Measurements from ENCODE around the gene SLC4A2.

Gene SLC4A2

DNA sequence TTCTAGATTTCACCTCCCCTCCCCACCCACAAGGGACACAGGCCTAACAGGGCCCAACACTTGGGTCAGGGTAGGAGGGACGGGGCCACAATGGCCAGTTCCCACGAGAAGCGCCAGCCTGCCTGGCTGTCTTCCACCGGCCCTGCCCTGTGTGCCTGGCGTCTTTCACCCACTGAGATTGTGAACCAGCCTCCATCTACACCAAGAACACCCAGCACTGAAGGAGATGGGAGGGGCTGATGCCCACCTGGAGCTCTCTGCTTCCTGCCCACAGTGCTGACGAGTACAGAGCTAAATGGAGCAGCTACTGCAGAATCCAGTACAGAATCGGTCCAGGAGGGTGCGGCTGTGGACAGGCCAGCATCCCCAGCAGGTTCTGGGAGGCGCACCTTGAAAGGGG is 13.4 kb upstream of the SLC4A2 start:
- DNase-seq (ENCODE audit: low spot score), result no peak

DNA sequence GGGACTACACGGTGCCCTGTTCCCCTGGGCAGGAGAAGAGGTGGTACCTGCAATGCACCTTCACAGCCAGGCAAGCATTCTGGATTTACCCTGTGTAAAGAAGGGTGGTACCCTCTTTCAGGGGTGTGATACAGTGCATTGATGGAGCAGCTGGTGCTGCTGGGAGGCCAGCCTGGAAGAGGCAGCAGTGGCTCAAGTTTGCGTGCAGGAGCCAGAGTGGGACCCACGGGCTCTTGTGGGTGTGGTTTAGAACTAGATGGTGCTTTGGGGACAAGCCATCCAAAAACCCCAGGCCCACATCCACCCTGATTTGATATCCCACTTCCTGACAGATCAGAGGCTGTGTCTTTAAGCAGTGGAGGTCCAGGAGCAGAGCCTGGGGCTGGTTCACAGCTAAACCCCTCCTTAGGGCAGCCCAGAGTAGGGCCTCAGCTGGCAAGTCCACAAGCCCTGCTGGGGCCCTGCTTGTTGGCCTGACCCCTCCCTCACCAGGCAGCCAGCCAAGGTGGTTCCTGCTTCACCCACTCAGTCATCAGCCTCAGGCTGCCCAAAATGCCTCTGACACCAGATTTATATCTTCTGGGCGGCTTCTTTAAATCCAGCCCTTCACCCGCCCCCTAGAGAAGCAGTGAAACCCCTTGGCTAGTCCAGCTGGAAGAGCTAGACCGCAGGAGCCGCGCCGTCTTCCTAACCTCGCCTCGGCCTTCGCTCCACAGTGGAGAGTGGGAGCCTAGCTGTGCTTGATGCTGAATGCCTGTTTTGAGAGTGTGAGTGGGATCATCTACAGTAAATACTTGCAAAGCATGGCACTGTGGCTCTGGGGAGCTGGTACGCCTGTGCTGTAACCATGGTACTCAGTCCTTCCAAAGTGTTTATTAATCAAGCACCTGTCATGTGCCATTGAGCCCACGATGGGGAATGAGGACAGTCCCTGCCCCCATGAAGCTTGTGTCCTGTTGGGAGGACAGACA is 12.5 kb upstream of the SLC4A2 start:
- no peak for DNase-seq (ENCODE audit: low spot score)

DNA sequence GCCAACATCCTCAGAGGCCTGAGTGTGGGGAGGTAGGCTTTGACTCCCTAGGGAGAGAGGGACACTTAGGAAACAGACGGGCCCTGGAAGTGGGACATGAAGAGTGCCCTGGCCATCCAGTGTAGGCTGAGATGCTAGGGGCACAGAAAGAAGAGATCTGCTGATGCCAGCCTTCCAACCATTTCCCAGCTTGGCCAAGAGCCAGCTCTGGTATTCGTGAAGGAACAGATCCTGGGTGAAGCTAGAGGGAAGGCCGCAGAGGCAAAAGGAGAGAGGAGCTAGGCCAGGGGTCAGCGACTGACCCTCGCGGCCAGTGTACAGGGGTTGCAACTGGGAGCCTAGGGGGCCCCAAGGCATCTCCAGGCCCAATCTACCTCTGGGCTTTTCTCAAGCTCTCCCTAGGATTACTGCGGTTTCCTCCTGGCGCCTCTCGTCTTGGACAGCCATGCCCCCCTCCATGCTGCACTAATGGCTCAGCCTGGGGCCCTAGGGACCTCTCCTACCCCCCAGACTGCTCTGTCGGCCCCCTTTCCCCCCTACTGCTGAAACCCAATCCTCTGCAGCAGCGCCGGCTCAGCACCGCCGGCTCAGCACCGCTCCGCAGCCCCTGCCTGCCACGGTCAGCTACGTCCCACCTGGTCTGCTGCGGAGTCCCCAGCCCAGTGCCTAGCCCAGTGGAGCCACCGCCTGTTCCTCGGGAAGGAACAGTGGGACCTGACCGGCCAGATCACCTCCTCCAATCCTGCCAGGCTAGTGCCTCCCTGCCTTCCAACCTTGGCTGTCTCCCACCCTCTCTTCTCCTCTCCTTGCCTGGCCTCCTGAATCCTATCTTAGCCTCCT is 11.2 kb upstream of the SLC4A2 start, which contains the start of gene ASIC3:
Gene ASIC3 (plus strand): TSS at position 556 of the 840 bp plus-strand sequence. CDS start 355 bp downstream, outside the sequence.
- no peak for DNase-seq (ENCODE audit: low spot score)

DNA sequence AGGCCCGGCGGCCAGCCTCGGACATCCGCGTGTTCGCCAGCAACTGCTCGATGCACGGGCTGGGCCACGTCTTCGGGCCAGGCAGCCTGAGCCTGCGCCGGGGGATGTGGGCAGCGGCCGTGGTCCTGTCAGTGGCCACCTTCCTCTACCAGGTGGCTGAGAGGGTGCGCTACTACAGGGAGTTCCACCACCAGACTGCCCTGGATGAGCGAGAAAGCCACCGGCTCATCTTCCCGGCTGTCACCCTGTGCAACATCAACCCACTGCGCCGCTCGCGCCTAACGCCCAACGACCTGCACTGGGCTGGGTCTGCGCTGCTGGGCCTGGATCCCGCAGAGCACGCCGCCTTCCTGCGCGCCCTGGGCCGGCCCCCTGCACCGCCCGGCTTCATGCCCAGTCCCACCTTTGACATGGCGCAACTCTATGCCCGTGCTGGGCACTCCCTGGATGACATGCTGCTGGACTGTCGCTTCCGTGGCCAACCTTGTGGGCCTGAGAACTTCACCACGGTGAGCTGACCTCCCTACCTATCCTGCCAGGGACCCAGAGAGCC is 10.4 kb upstream of the SLC4A2 start:
- no peak for DNase-seq (ENCODE audit: low spot score)

DNA sequence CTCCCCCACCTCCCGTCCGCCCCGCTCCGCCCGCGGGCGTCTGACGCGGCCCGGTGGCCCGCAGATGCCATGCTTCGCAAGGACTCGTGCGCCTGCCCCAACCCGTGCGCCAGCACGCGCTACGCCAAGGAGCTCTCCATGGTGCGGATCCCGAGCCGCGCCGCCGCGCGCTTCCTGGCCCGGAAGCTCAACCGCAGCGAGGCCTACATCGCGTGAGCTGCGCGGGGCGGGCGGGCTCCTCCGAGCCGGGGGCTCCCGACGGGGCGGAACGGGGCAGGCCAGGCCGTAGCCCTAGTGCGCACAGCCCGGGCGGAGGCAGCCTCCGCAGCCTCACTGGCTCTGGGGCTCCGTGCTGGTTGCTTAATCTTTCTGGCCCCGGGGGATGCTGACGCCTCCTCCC is 8.3 kb upstream of the SLC4A2 start:
- peak; percentile 88 for DNase-seq (ENCODE audit: low spot score)

DNA sequence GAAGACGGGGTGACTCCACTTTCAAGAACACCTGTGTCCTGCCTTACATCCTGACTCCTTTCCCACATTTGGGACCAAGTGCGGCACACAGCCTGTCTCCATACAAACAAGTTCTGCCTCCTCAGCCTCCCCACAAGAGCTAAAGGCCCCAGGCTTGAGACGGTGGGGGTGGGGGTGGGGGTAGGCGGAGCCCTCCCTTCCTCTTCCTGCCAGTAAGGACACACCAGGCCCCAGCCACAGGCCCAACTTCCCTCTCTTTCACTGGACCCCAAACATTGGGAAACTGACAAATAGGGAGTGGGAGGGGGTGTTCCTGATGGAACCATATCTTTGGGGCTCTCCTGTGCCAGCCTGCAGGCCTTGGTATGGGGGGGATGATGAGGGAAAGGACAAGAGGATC is 6.3 kb upstream of the SLC4A2 start:
- DNase-seq (ENCODE audit: low spot score), result no peak

DNA sequence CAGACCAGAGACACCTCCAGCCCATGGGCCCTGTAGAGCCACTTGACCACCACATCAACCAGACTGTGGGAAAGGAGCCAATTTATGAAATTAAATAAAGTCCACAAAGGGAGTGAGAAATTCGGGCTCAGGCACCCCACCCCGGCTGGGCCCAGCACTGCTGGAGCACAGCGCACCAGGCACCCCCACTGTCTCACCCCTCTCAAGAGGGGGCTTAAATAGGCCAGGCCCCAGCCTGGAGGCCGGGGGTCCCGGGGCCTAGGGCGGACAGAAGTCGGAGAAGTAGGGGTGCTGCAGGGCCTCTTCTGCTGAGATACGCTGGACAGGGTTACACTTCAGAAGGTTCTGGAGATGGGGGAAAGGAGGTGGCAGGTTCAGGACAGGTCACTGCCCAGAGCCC is 5.6 kb upstream of the SLC4A2 start:
- DNase-seq (ENCODE audit: low spot score), result no peak

DNA sequence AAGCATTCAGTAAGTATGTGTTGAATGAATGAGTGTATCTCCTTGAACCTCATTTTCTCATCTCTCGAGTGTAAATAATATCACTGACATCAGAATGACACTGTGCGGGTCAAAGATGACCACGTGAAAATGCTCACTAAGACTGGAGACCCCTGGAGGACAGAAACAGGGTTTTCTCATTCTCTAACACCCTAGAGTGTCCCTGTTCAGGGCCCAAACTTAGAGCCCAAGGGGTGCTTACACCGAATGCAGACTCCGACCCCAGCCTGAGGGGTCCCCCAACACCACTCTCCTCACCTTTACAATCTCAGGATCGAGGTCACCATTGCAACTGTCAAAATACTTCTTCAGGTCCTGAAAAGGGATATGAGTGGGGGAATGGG is 3.1 kb upstream of the SLC4A2 start:
- DNase-seq (ENCODE audit: low spot score), result no peak

DNA sequence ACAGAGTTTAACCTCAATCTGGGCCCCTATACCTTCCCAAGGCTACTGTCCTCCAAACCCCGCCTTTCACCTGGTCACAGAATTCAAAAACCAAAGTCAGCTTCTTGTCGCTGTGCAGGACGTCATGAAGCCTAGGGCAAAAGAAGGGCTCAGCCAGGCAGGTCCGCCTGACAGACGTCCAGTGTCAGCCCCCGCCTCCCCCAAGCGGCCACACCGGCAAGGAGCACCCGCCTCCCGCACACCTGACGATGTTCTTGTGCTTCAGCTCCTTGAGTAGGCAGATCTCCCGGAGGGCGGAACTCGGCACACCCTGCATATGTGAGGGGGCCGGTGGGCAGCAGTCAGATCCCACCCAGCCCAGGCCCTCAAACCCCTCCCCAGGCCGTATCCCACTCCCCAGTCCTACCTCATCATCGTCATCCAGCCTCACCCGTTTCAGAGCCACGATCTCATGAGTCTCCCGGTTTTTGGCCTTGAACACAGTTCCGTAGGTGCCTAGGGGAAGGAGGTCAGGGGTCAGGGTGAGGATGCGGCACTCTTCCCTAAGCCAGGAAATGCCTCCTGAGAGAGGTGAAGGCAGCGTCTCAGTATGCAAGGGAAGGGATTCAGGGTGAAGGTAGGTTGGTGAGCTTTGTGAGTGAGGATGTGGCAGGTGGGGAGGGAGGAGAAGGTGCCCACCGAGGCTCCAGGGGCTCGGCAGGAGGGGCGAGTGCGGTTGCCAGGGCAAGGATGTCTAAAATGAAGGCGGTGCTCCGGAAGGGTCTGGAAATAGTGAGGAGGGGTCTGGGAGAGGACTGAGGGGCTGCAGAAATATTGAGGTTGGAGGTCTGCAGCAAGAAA is 2.5 kb upstream of the SLC4A2 start:
- peak; percentile 54 for DNase-seq (ENCODE audit: low spot score)

DNA sequence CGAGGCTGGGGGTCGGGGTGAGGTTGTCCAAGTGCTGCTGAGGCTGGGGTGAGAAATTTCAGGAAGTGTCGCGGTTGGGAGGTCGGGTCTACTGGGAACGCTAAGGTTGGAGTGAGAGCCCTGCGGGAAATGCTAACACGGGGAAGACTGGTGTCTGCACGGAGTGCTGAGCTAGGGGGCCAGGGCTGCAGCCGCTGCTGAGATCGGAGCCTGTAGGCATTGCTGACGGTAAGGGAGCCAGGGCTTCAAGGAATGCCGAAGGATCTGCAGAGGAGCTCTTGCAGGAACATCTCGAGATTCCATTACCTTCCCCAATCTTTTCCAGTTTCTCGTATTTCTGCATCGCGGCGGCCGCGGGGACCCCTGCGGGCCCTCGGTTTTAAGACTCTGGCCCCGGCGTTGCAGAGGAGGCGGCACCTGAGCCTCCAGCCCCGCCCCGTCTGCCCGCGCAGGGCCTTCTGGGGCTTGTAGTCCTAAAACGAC is 1.8 kb upstream of the SLC4A2 start, which contains the start of gene CDK5:
Gene CDK5 (minus strand): TSS at position 392 of the 483 bp plus-strand sequence. CDS start 49 bp downstream, at position 343.
- DNase-seq (ENCODE audit: low spot score), result no peak

DNA sequence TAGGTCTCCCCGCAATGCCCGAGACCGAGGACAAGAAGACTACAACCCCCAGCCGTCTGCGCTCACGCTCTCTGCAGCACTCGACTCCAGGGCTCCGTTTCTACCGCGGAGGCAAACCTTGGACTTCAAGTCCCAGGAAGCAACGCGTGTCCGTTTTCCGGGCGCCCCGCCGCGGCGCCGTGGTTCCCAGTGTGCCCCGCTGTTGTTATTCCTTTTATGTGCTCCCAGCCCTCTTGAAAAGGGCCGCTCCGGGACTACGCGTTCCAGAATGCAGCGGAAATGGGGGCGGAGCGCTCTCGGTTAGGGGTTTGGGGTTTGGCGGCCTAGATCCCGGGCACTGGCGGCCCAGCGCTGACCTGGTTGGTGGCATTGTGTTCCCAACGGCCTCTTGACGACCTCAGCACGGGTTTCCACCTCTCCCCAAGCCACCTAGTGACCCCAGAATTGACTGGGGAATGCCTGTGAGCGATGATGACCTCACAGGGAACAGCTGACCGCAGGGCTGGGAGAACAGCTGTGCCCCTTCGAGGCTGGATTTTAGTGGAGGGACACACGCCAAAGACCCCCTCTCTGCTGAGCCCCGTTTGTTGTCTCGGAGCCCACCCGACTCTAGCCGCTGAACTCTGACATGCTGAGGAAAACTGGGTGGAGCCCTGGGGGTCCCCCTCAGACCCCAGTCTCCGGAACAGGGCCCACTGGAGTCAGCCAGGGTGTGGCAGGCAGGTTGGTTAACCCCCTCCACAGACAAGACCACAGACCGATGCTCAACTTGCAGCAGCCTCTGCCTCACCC is 1.2 kb upstream of the SLC4A2 start:
- DNase-seq (ENCODE audit: low spot score), result peak; percentile 98

DNA sequence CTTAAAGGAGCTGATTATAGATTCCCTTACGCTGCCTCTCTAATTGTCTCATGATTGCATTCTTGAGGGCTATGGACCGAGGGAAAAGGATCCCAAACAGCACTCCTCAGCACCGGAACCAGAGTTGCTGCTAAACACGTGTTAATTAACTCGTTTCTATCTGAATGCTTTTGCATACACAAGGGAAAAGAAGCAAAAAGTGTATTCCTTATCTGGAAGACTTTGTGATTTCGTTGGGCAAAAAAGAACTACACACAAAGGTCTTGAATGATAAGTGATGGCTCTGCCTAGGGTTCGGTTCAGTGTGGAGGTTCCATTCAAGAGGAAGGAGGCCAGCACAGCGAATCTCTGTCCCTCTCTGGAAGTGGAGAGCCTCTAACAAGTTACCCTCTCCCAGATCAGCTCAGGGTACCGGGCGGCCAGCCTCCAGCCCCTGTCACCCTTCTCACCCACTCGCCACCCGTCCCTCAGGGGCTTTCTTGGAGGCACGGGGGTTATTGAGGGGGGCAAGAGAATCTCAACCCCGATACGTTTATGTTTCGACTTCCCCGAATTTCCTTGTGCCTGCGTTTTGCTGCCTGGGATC is 515 bp upstream of the SLC4A2 start:
- no peak for DNase-seq (ENCODE audit: low spot score)

DNA sequence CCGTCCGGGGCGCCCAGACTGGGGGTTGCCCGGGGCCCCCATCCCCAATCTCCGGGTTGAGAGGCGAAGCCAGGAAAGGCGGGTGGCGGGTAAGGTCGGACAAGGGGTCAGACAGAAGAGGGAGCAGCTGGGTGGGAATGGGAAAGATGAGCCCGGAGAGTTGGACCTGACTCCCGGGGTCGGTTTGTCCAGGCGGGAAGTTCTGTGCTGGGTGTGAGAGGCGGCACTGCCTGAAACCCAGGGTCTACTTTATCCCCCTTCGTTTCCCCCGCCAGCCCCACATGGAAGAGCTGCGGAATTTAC is 675 bp downstream of the SLC4A2 start:
- no peak for DNase-seq (ENCODE audit: low spot score)

DNA sequence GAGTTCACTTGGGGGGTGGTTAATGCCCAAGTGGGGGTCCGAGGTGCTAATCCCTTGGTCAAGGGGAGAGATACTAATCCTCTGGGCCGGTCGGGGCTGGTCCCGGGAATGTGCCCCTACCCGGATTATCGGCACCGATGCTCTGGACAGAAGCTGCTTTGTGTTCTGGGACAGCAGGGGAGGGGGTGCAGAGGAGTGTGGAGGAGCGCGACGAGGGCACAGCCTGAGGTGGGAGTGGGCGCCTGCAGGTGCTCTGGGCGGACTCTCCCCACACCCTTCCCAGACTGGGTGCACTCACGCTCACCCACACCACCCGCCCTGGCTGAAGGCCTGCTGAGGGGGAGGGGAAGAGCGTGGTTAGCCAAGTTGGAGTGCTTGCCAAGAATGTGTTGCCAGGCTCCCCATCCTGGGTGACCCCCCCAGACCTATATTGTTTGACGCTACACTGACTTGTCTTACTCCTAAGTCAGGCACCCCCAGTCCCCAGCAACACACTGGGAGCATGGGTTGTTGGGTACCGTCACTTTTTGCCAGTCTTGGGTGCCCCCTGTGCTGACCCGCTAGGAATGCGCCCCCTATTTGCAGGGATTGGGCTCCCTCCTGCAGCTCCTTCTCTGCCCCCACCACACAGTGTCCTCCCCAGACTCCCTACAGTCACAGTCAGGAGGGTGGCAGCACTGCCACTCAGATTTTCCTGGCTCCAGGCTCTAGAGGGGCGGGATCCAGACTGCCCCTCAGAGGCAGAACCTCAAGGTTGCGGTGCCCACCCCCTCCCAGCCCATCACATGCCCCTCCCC is 1.2 kb downstream of the SLC4A2 start:
- peak; percentile 79 for DNase-seq (ENCODE audit: low spot score)

DNA sequence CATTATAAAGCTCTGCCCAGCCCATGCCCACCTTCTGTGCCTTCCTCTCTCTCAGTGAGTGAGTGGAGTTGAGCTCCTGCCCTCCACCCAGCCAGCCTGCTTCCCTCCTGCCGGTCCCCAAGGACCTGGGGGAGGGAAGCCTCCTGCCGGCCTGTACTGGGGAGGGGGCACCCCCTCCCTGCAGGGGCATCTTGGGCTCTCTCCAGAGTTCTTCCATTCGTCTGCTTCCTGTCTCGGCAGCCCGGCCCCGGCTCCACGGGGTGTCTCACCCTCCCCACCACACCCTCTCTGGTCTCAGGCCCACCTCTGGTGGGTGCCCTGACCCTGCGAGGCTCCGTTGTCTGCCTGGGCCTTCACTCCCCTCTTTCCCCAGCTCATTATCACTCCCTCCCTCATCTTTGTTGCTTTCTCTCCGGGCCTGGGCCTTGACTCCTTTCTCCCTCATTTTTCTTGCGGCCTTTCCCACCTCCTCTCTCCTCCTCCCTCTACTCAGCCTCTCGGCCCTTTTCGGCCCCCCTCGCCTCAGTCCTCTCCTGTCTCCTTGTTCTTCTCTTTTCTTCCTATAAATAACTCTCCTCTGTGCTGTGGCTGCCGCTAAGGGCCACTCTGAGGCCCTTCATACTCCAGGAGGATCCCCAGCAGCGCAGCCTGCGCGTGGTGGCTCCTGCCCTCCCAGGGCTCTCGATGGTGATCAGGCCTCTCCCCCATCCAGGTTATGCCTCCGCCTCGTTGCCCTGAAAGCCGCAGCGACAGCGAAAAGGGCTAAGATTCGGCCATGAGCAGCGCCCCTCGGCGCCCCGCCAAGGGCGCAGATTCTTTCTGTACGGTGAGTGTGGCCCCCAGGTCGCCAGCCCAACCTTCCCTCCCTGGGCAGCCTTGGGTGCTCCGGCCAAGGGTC is 2.1 kb downstream of the SLC4A2 start:
- no peak for DNase-seq (ENCODE audit: low spot score)

DNA sequence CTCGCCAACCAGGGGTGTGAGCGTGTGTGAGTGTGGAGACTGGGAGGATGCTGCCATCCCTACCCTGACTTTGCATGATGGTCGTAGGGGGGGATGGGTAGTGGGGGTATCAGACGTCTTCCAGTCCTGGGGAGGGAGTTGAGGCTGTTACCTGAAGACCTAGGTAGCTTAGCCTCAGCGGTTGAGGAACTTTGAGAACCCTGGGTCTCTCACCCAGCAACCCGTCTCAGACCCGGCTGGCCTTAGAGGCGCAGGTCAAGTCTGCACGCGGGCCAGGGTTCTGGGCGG is 2.7 kb downstream of the SLC4A2 start:
- DNase-seq (ENCODE audit: low spot score), result no peak

DNA sequence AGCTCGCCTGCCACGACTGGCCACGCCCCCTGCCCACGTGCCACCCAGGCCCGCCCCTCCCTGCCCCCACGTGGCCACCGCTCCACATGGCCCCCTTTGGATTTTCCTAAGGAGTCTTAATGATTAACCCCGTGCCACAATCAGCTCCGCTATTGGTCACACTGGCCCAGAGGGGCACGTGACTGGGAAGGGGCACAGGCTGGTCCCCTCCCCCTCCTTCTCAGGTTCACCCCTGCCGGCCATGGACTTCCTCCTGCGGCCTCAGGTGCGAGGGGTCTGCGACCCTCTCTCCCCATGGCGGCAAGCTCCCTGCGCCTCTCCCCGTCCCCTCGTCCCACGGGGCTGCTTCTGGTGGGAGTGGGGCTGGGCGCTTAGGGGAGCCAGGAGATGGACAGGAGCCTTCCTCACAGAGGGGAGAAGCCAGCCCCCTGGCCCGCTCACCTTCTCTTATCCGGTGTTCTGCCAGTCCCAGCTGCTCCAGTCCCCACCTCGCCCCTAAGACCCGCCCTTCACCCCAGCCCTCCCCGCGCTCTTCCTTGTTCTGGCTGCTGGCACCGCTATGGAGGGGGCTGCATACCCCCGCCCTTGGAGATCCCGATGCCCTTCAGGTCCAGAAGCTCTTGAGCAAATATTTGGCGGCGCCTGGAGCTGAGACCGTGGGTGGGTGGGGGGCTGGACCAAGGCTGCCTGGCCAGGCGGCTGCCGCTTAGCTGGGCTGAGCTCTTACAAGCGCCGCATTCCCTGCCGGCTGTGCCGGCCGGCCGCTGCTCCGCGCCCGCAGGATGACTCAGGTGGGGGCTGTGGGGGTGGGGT is 3.2 kb downstream of the SLC4A2 start:
- DNase-seq (ENCODE audit: low spot score), result peak; percentile 88

DNA sequence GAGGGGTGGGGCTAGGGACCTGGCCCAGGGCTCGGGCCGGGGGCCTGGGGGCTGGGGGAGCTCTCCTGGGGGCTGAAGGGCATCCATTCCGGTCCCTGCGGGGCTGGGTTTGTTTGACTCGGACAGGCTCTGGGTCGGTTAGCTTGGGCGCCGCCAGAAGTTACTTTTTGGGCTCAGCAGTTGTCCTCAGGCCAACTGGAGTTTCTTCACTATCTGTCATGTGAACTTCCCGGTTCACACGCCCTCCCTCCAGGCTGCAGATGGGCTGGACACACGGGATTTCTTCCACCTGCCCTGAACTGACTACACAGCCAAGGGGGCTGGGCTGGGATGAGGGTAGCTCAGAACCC is 3.8 kb downstream of the SLC4A2 start:
- DNase-seq (ENCODE audit: low spot score), result no peak
